K562 (cell line): ENCODE data around the gene EHMT2. TPM values are rescaled to one million over a fixed set of nuclear protein-coding genes. Genes with fewer than 3 reads are reported as not detected.
A peak's percentile ranks its signal among the peaks of the same experiment; 100 is the strongest.

ENCODE experiments used
- ATAC-seq: fragments of 200-7000 bp; cut with Tn5 transposase; 3 replicates; pipeline ENCODE4 v1.9.1; 2020; ENCODE audit warnings: moderate library complexity
- BruUV-seq: library from RNA; stranded (reverse); fragments of 400-500 nt; replicated peaks from 2 replicates; lab custom pipeline; 2021; lab: Mats Ljungman, UMichigan
- CTCF ChIA-PET: fragments of 300-600 bp; formaldehyde crosslinking; extraction: SDS; loops from one replicate; lab custom pipeline; 2021; ENCODE audit warnings: low intra/inter-chr PET ratio; lab: Yijun Ruan, JAX
- POLR2A ChIA-PET: fragments of 300-600, 350-650 bp; sonication (Branson Sonifier 250); formaldehyde crosslinking; extraction: SDS; loops from one replicate; lab custom pipeline; 2021; ENCODE audit warnings: antibody characterized with exemption, inconsistent platforms; lab: Yijun Ruan, JAX
- DNase-seq, 4 experiments: peaks; one replicate each; pipeline versions ENCODE4 v3.0.0 to v3.0.0-alpha.2; 2011 to 2018; ENCODE audit warnings: low spot score in 3 of 4, mixed read lengths in 3 of 4; ENCODE audit errors: extremely low read depth in 1 of 4
- FAIRE-seq: peaks from 2 replicates; lab custom pipeline; 2011; peaks lifted over from hg19 to GRCh38; lab: Jason Lieb, UNC
- H2AFZ ChIP-seq: 2 replicates; pipeline ENCODE4 v1.6.0; 2011; ENCODE audit warnings: low read depth, low read length, control low read depth, inconsistent platforms
- H3K27ac ChIP-seq: fragments of 200-600 bp; 3 replicates; pipeline ENCODE4 v1.8.0; 2011; ENCODE audit warnings: low read depth, mild to moderate bottlenecking, control low read depth, inconsistent platforms, low read length, moderate library complexity, mixed read lengths; ENCODE audit errors: extremely low read depth
- H3K27me3 ChIP-seq, 2 experiments: fragments of 300-600 bp in 1 of 2; 2 replicates in 1 of 2; 3 replicates in 1 of 2; pipeline versions ENCODE4 v1.6.0 to v1.8.0; 2011; ENCODE audit warnings: inconsistent platforms in 2 of 2, low read length in 2 of 2, mild to moderate bottlenecking in 1 of 2, mixed read lengths in 1 of 2, moderate library complexity in 1 of 2; ENCODE audit not compliant: control insufficient read depth in 2 of 2, insufficient read depth in 2 of 2
- H3K36me3 ChIP-seq: fragments of 300-600 bp; 3 replicates; pipeline ENCODE4 v1.8.0; 2011; ENCODE audit warnings: mild to moderate bottlenecking, low read length, inconsistent platforms; ENCODE audit not compliant: control insufficient read depth, insufficient read depth
- H3K4me1 ChIP-seq, 2 experiments: fragments of 200-600 bp in 1 of 2; replicated peaks in 1 of 2; 2 replicates in 1 of 2; 3 replicates in 1 of 2; pipeline versions ENCODE4 v1.5.1 to v1.8.0; 2011; ENCODE audit warnings: inconsistent platforms in 2 of 2, low read length in 2 of 2, mild to moderate bottlenecking in 1 of 2, mixed read lengths in 1 of 2, moderate library complexity in 1 of 2; ENCODE audit not compliant: control insufficient read depth in 2 of 2, insufficient read depth in 2 of 2
- H3K4me2 ChIP-seq: 2 replicates; pipeline ENCODE4 v1.6.1; 2011; ENCODE audit warnings: low read length, control low read depth, inconsistent platforms, mixed read lengths; ENCODE audit not compliant: insufficient read depth
- H3K4me3 ChIP-seq: fragments of 200-600 bp; sonication (generic), shearing (Covaris generic); 2 replicates; pipeline ENCODE4 v1.5.1; 2016; ENCODE audit warnings: control low read depth, inconsistent platforms
- H3K79me2 ChIP-seq: fragments of 200-600 bp; 3 replicates; pipeline ENCODE4 v1.8.0; 2011; ENCODE audit warnings: low read length, inconsistent platforms; ENCODE audit not compliant: control insufficient read depth, insufficient read depth
- H3K9ac ChIP-seq, 2 experiments: 2 replicates each; pipeline versions ENCODE4 v1.6.0 to v1.6.1; 2011; ENCODE audit warnings: low read depth in 2 of 2, low read length in 2 of 2, control low read depth in 1 of 2, inconsistent platforms in 1 of 2, mild to moderate bottlenecking in 1 of 2, mixed read lengths in 1 of 2; ENCODE audit not compliant: insufficient read depth in 1 of 2
- H3K9me1 ChIP-seq: one replicate; pipeline ENCODE4 v1.6.0; 2011; ENCODE audit warnings: inconsistent platforms, mild to moderate bottlenecking, low read length, moderate library complexity; ENCODE audit not compliant: control insufficient read depth, insufficient read depth
- H3K9me3 ChIP-seq: replicated peaks from 2 replicates; pipeline ENCODE4 v1.5.1; 2011; ENCODE audit warnings: low read depth, low read length, inconsistent platforms; ENCODE audit not compliant: control insufficient read depth, insufficient read depth
- H4K20me1 ChIP-seq: replicated peaks from 2 replicates; pipeline ENCODE4 v1.6.1; 2011; ENCODE audit warnings: low read length, inconsistent platforms, mixed read lengths; ENCODE audit not compliant: control insufficient read depth, insufficient read depth
- HCFC1 ChIP-seq: IDR thresholded peaks from 2 replicates; pipeline ENCODE4 v1.6.1; 2012; ENCODE audit warnings: low read depth, low read length, improper control_type of control experiment
- L3MBTL2 ChIP-seq: fragments of 450-650 bp; IDR thresholded peaks from 2 replicates; pipeline ENCODE4 v1.6.1; 2016; ENCODE audit warnings: mild to moderate bottlenecking, moderate library complexity
- YY1 ChIP-seq, 3 experiments: IDR thresholded peaks; 2 replicates each; pipeline ENCODE4 v1.6.1; 2011; ENCODE audit warnings: low read length in 2 of 3, mild to moderate bottlenecking in 2 of 3, moderate library complexity in 2 of 3, borderline replicate concordance in 1 of 3, control low read depth in 1 of 3, low read depth in 1 of 3; ENCODE audit not compliant: insufficient read depth in 3 of 3, insufficient replicate concordance in 2 of 3, control insufficient read depth in 1 of 3, insufficient read length in 1 of 3; ENCODE audit errors: extremely low read depth in 1 of 3
- WGBS: fragments of 100-300 bp; shearing (Covaris generic); methylation state at CpG from one replicate; pipeline ENCODE4 v1.1.6; 2016; ENCODE audit warnings: low coverage, mixed read lengths; ENCODE audit not compliant: insufficient coverage; ENCODE audit errors: missing lambda C conversion rate; 5-methylcytosine and 5-hydroxymethylcytosine counted together
- in situ Hi-C: fragments of 300-500 bp; cut with MboI; formaldehyde crosslinking; loops from 4 replicates; pipeline ENCODE4 v1.15.0; 2018; ENCODE audit warnings: inconsistent platforms, mixed read lengths
- intact Hi-C: fragments of 100-400 bp; cut with micrococcal nuclease; formaldehyde crosslinking; loops from 2 replicates; pipeline ENCODE4 v1.14.2; 2022
- polyA plus RNA-seq, 8 experiments: library from polyadenylated mRNA; depleted of rRNA in 4 of 8; stranded (reverse) in 5 of 8; unstranded in 3 of 8; fragments of >200 nt; fragmentation: Nextera tagmentation in 2 of 8; fragmentation: Illumina TruSeq in 1 of 8; extraction: Ambion mirVana in 2 of 8; extraction: Trizol in 1 of 8; gene quantifications; 2 replicates each; pipeline versions ENCODE4 v1.2.1 to v1.2.3, GENCODE V29; 2011 to 2014; ENCODE audit warnings: inconsistent platforms in 1 of 8, missing spikeins in 1 of 8
- total RNA-seq, 7 experiments: library from RNA; depleted of rRNA in 6 of 7; stranded (reverse); fragments of >200 nt in 6 of 7; fragmentation: Illumina TruSeq in 2 of 7; extraction: Trizol in 2 of 7; gene quantifications; 2 replicates each; pipeline versions ENCODE4 v1.2.1 to v1.2.3, GENCODE V29; 2011 to 2021; ENCODE audit warnings: low replicate concordance in 1 of 7
- TF ChIP-seq, protein P1 (sequence below): fragments of 450-650 bp; formaldehyde crosslinking; IDR thresholded peaks from 2 replicates; pipeline ENCODE4 v1.4.0; 2022; ENCODE audit warnings: missing genetic modification characterization
- TF ChIP-seq, protein P2 (sequence below), 2 experiments: fragments of 450-650 bp; IDR thresholded peaks; 2 replicates each; pipeline ENCODE4 v1.6.1; 2016
- TF ChIP-seq, protein P3 (sequence below): fragments of 450-650 bp; formaldehyde crosslinking; IDR thresholded peaks from 2 replicates; pipeline ENCODE4 v1.4.0; 2022; ENCODE audit warnings: mild to moderate bottlenecking, moderate library complexity
- TF ChIP-seq, protein P4 (sequence below): fragments of 250-450 bp; sonication (Bioruptor Pico); IDR thresholded peaks from 2 replicates; pipeline ENCODE4 v1.9.0; 2021; ENCODE audit warnings: mild to moderate bottlenecking
- TF ChIP-seq, protein P5 (sequence below), 2 experiments: fragments of 450-650 bp; IDR thresholded peaks; 2 replicates each; pipeline ENCODE4 v1.6.1; 2018; ENCODE audit warnings: mild to moderate bottlenecking in 2 of 2, low read depth in 1 of 2; ENCODE audit not compliant: partially characterized antibody in 2 of 2

The EHMT2 gene
- total and polyA plus RNA-seq, 9 of the 15 experiments (the other 6 are each of a cell fraction or from before 2014, with no cell fraction given) = 2.1 to 63.8 (median 38.5) TPM

DNA sequence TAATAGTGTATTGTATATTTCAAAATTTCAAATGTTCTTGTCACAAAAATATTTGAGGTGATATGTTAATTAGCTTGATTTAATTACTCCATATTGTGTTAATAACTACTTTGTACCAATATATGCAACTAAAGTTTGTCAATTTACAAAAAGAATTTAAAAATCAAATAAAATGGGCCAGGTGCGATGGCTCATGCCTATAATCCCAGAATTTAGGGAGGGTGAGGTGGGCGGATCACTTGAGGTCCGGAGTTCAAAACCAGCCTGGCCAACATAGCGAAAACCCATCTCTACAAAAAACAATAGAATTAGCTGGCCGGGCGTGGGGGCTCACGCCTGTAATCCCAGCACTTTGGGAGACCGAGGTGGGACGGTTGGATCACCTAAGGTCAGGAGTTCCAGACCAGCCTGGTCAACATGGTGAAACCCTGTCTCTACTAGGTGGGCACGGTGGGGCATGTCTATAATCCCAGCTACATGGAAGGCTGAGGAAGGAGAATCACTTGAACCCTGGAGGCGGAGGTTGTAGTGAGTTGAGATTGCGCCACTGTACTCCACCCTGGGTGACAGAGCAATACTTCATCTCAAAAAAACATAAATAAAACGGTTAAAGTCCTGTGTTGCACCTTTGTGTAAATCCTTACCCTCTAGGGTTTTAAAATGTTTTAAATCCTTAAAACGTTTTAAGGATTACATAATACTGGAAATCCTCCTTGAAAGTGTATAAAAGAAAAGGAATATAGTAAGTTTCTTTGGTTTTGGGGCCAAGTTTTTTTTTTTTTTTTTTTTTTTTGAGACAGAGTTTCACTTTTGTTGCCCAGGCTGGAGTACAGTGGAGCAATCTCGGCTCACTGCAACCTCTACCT lies 65.9 kb downstream of the EHMT2 start:
- H3K79me2 ChIP-seq = peaks cover 69% of the 10 kb centered on the region
- BruUV-seq = no TSS peak
- TF ChIP-seq YY1 (IDR thresholded peaks at IDR 0.05; ENCODE audit: borderline replicate concordance in 1 of 3, control insufficient read depth in 1 of 3, extremely low read depth in 1 of 3, insufficient read depth in 3 of 3, insufficient read length in 1 of 3, insufficient replicate concordance in 2 of 3, low read depth in 1 of 3, low read length in 2 of 3) (peak in 1 of 3 experiments; percentile 4), L3MBTL2 (no peak), HCFC1 (no peak)
- TF ChIP-seq, protein P1, sequence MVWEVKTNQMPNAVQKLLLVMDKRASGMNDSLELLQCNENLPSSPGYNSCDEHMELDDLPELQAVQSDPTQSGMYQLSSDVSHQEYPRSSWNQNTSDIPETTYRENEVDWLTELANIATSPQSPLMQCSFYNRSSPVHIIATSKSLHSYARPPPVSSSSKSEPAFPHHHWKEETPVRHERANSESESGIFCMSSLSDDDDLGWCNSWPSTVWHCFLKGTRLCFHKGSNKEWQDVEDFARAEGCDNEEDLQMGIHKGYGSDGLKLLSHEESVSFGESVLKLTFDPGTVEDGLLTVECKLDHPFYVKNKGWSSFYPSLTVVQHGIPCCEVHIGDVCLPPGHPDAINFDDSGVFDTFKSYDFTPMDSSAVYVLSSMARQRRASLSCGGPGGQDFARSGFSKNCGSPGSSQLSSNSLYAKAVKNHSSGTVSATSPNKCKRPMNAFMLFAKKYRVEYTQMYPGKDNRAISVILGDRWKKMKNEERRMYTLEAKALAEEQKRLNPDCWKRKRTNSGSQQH (CRISPR knock-in tag) = no peak
- TF ChIP-seq, protein P2, sequence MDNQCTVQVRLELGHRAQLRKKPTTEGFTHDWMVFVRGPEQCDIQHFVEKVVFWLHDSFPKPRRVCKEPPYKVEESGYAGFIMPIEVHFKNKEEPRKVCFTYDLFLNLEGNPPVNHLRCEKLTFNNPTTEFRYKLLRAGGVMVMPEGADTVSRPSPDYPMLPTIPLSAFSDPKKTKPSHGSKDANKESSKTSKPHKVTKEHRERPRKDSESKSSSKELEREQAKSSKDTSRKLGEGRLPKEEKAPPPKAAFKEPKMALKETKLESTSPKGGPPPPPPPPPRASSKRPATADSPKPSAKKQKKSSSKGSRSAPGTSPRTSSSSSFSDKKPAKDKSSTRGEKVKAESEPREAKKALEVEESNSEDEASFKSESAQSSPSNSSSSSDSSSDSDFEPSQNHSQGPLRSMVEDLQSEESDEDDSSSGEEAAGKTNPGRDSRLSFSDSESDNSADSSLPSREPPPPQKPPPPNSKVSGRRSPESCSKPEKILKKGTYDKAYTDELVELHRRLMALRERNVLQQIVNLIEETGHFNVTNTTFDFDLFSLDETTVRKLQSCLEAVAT (IDR thresholded peaks at IDR 0.05) = peak in 1 of 2 experiments; percentile 54; a peak in 1 of 4 replicates
- TF ChIP-seq, protein P3, sequence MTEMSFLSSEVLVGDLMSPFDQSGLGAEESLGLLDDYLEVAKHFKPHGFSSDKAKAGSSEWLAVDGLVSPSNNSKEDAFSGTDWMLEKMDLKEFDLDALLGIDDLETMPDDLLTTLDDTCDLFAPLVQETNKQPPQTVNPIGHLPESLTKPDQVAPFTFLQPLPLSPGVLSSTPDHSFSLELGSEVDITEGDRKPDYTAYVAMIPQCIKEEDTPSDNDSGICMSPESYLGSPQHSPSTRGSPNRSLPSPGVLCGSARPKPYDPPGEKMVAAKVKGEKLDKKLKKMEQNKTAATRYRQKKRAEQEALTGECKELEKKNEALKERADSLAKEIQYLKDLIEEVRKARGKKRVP = 0 out of 2 replicates have a peak, but pooled peaks have one; percentile 8
- TF ChIP-seq, protein P4, sequence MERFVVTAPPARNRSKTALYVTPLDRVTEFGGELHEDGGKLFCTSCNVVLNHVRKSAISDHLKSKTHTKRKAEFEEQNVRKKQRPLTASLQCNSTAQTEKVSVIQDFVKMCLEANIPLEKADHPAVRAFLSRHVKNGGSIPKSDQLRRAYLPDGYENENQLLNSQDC (CRISPR knock-in tag) = peak; percentile 65; the same call in 1 of the 2 replicates
- TF ChIP-seq, protein P5, sequence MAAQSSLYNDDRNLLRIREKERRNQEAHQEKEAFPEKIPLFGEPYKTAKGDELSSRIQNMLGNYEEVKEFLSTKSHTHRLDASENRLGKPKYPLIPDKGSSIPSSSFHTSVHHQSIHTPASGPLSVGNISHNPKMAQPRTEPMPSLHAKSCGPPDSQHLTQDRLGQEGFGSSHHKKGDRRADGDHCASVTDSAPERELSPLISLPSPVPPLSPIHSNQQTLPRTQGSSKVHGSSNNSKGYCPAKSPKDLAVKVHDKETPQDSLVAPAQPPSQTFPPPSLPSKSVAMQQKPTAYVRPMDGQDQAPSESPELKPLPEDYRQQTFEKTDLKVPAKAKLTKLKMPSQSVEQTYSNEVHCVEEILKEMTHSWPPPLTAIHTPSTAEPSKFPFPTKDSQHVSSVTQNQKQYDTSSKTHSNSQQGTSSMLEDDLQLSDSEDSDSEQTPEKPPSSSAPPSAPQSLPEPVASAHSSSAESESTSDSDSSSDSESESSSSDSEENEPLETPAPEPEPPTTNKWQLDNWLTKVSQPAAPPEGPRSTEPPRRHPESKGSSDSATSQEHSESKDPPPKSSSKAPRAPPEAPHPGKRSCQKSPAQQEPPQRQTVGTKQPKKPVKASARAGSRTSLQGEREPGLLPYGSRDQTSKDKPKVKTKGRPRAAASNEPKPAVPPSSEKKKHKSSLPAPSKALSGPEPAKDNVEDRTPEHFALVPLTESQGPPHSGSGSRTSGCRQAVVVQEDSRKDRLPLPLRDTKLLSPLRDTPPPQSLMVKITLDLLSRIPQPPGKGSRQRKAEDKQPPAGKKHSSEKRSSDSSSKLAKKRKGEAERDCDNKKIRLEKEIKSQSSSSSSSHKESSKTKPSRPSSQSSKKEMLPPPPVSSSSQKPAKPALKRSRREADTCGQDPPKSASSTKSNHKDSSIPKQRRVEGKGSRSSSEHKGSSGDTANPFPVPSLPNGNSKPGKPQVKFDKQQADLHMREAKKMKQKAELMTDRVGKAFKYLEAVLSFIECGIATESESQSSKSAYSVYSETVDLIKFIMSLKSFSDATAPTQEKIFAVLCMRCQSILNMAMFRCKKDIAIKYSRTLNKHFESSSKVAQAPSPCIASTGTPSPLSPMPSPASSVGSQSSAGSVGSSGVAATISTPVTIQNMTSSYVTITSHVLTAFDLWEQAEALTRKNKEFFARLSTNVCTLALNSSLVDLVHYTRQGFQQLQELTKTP (IDR thresholded peaks at IDR 0.05; ENCODE audit: low read depth in 1 of 2, partially characterized antibody in 2 of 2) = peak in 1 of 2 experiments; percentile 51

More for the DNA sequence above, 65.9 kb downstream of the EHMT2 start:
- peak overlapping the region; percentile 52 for H3K4me3 ChIP-seq
- H3K4me2 ChIP-seq = peak overlapping the region; percentile 77
- no peaks in the 10 kb centered on the region for H3K9me1 ChIP-seq
- H3K27ac ChIP-seq = peak overlapping the region; percentile 66
- POLR2A ChIA-PET = interaction anchor here (0.6 to 13.1 kb wide), 38 partner anchors 10 to 500 kb away, joined by 3 to 229 read pairs (median 4); partner anchors contain the start of genes BAG6, C6orf47, CLIC1 and DDAH2
- WGBS = 10% methylated on average over 15 of the region's 15 CpGs
- no peaks in the 10 kb centered on the region; the same call in 1 of the 2 replicates for H3K9me3 ChIP-seq
- peak overlapping the region; percentile 70 to 85 for H3K9ac ChIP-seq
- peaks cover 7% of the 10 kb centered on the region; the same call in 1 of the 2 replicates for H4K20me1 ChIP-seq
- peaks cover 25 to 44% of the 10 kb centered on the region in 2 experiments for H3K4me1 ChIP-seq
- peak in 1 of 4 experiments; percentile 65 for DNase-seq
- in situ Hi-C loops = no loop called here
- H3K36me3 ChIP-seq = peaks cover 35% of the 10 kb centered on the region
- H3K27me3 ChIP-seq = no peaks in the 10 kb centered on the region
- intact Hi-C loops = loop anchor here (2.0 kb wide), 1 partner anchor 141 kb away; no protein-coding TSS in a partner anchor
- CTCF ChIA-PET = interaction anchor here (1.9 to 2.8 kb wide), 2 partner anchors 36 to 59 kb away, joined by 10 to 24 read pairs; partner anchors contain the start of gene VARS1
- no peak for ATAC-seq
- H2AFZ ChIP-seq = no peak overlapping the region
- no peak for FAIRE-seq
